Endothelial cell of umbilical vein (primary cell): ENCODE data around the gene TECPR2.

Experiments
- CTCF ChIP-seq, 2 donors: IDR thresholded peaks; 1 replicate in 1 of 2; 2 replicates in 1 of 2; pipeline ENCODE4 v1.5.1; 2011; ENCODE audit warnings: low read length in 2 of 2, mild to moderate bottlenecking in 2 of 2, moderate library complexity in 2 of 2, control low read depth in 1 of 2, inconsistent platforms in 1 of 2, low read depth in 1 of 2; ENCODE audit not compliant: insufficient read depth in 1 of 2; ENCODE audit errors: extremely low read depth in 1 of 2
- MYC ChIP-seq: IDR thresholded peaks from one replicate; pipeline ENCODE4 v1.6.1; 2011; ENCODE audit warnings: mild to moderate bottlenecking, low read depth, low read length
- POLR2A ChIP-seq: IDR thresholded peaks from 2 replicates; pipeline ENCODE4 v1.6.1; 2012; ENCODE audit warnings: low read depth, mild to moderate bottlenecking, control low read depth, low read length

- TF ChIP-seq CTCF (IDR thresholded peaks at IDR 0.05; ENCODE audit: extremely low read depth in 1 of 2, insufficient read depth in 1 of 2, low read depth in 1 of 2, low read length in 2 of 2) (no peak), MYC (no peak), POLR2A (no peak)
Measured at GRCh38 chr14:102479107-102479506, 116.4 kb downstream of the TECPR2 start.
